Measurements from ENCODE around the gene NSUN6. TPM values are rescaled to one million over a fixed set of nuclear protein-coding genes. Genes with fewer than 3 reads are reported as not detected.

NSUN6 gene
- total and polyA plus RNA-seq, 3 donors from 2014 or later, result 34.7 to 73.0 (median 50.2) TPM

- Histone ChIP-seq H3K36me3 (ENCODE audit: low read depth, missing control alignments) (no peaks in the 10 kb centered on the region), H3K4me3 (no peak overlapping the region), H3K9me3 (no peaks in the 10 kb centered on the region), H3K27ac (no peak overlapping the region), H3K27me3 (no peaks in the 10 kb centered on the region), H3K4me1 (no peaks in the 10 kb centered on the region)
- intact Hi-C loops (cut with DNase I; ENCODE audit: low total_unique reads), result no loop called here
- TF ChIP-seq, protein P1, sequence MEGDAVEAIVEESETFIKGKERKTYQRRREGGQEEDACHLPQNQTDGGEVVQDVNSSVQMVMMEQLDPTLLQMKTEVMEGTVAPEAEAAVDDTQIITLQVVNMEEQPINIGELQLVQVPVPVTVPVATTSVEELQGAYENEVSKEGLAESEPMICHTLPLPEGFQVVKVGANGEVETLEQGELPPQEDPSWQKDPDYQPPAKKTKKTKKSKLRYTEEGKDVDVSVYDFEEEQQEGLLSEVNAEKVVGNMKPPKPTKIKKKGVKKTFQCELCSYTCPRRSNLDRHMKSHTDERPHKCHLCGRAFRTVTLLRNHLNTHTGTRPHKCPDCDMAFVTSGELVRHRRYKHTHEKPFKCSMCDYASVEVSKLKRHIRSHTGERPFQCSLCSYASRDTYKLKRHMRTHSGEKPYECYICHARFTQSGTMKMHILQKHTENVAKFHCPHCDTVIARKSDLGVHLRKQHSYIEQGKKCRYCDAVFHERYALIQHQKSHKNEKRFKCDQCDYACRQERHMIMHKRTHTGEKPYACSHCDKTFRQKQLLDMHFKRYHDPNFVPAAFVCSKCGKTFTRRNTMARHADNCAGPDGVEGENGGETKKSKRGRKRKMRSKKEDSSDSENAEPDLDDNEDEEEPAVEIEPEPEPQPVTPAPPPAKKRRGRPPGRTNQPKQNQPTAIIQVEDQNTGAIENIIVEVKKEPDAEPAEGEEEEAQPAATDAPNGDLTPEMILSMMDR (IDR thresholded peaks at IDR 0.05), result no peak
- no peak for TF ChIP-seq POLR2A (IDR thresholded peaks at IDR 0.05)
- DNase-seq, result no peak
- 90% methylated on average over 7 of the region's 7 CpGs for WGBS, 2 donors
These were observed 118.4 kb downstream of the NSUN6 start for GRCh38 chr10:18532881-18533535.

DNA sequence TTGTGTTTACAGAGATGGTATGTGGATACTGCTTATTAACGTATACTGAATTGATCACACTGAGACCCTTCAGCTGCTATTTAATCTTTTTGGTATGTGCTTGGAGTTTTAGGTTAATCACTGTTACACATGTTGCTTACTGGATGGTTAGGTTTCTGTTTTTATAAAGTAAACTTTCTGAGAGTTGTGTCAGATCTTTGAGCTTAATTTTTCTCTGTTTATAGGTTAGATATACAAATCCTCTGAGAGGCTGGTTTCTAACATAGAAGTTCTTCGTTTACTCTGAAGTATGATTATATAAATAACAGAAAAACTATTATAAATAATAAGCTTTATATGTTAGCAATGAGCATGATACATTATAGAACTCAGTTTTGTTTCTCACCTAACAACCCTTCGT lies 123.1 kb downstream of the NSUN6 start:
- intact Hi-C loops (cut with DNase I; ENCODE audit: low total_unique reads), result no loop called here
- no peaks in the 10 kb centered on the region for H3K9me3 ChIP-seq
- WGBS, 2 donors, result 89 to 92% methylated on average over 3 of the region's 3 CpGs
- H3K4me3 ChIP-seq, result no peak overlapping the region
- no peaks in the 10 kb centered on the region for H3K27me3 ChIP-seq
- TF ChIP-seq, protein P1 (IDR thresholded peaks at IDR 0.05), result no peak
- TF ChIP-seq POLR2A (IDR thresholded peaks at IDR 0.05), result no peak
- H3K27ac ChIP-seq, result no peak overlapping the region
- no peaks in the 10 kb centered on the region for H3K36me3 ChIP-seq (ENCODE audit: low read depth, missing control alignments)
- no peaks in the 10 kb centered on the region for H3K4me1 ChIP-seq
- no peak for DNase-seq

GRCh38 chr10:18527687-18528086 lies 123.7 kb downstream of the NSUN6 start:
- DNase-seq, result no peak
- Histone ChIP-seq H3K27ac (no peak overlapping the region), H3K27me3 (no peaks in the 10 kb centered on the region), H3K36me3 (ENCODE audit: low read depth, missing control alignments) (no peaks in the 10 kb centered on the region), H3K4me3 (no peak overlapping the region), H3K4me1 (no peaks in the 10 kb centered on the region), H3K9me3 (no peaks in the 10 kb centered on the region)
- no peak for TF ChIP-seq POLR2A (IDR thresholded peaks at IDR 0.05)
- TF ChIP-seq, protein P1 (IDR thresholded peaks at IDR 0.05), result no peak
- intact Hi-C loops (cut with DNase I; ENCODE audit: low total_unique reads), result no loop called here
- 81 to 86% methylated on average over 2 of the region's 2 CpGs for WGBS, 2 donors

DNA sequence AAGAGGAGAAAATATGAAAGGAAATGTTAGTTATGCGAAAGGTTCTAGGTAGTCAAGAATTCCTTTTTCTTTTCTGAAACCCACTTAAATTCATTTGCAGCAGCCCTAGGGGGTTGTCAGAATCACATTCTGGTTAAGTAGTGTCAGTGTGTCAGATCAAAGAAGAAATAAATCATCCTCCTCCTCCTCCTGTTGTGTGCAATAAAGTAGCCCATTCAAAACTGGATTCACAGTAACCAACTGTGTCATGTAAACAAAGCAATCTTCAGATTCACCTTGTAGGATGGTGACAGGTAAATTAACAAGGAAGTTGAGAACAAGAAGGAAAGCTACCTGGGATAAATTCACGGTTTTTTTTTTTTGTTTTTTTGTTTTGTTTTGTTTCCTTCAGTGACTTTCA lies 127.5 kb downstream of the NSUN6 start:
- TF ChIP-seq POLR2A (IDR thresholded peaks at IDR 0.05), result no peak
- TF ChIP-seq, protein P1 (IDR thresholded peaks at IDR 0.05), result no peak
- Histone ChIP-seq H3K9me3 (no peaks in the 10 kb centered on the region), H3K27ac (no peak overlapping the region), H3K36me3 (ENCODE audit: low read depth, missing control alignments) (no peaks in the 10 kb centered on the region), H3K4me1 (no peaks in the 10 kb centered on the region), H3K27me3 (no peaks in the 10 kb centered on the region), H3K4me3 (no peak overlapping the region)
- DNase-seq, result no peak
- intact Hi-C loops (cut with DNase I; ENCODE audit: low total_unique reads), result no loop called here
- 75 to 85% methylated on average over 2 of the region's 2 CpGs for WGBS, 2 donors

DNA sequence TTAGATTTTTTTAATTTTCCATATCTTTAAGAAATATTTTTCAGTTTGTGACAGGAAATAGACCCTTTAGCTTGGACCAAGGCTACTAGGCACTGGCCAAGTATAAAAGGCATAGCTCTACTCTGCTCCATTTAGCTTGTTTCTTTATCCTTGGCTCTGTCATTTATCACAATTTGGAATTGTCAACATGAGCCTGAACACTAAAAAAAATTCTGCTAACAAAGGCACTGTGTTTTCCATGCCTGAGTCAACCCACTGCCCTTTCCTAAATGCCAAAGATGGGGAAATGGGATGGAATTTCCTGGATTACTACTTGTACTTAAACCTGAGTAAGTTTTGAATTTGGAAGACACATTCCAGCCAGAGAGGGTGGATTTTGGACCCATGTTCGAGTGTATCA lies 128.4 kb downstream of the NSUN6 start:
- Histone ChIP-seq H3K36me3 (ENCODE audit: low read depth, missing control alignments) (no peaks in the 10 kb centered on the region), H3K4me3 (no peak overlapping the region), H3K27ac (no peak overlapping the region), H3K9me3 (no peaks in the 10 kb centered on the region), H3K4me1 (no peaks in the 10 kb centered on the region), H3K27me3 (no peaks in the 10 kb centered on the region)
- no peak for DNase-seq
- 69 to 72% methylated on average over 1 of the region's 1 CpG for WGBS, 2 donors
- intact Hi-C loops (cut with DNase I; ENCODE audit: low total_unique reads), result no loop called here
- TF ChIP-seq, protein P1 (IDR thresholded peaks at IDR 0.05), result no peak
- TF ChIP-seq POLR2A (IDR thresholded peaks at IDR 0.05), result no peak

Measured in testis (tissue), 3 donors.